AML-193 (cell line): ENCODE results near the gene AXIN1.
"Not testable (repeated sequence)": the region's sequence is repeated elsewhere in the genome, so short reads cannot be mapped to it uniquely, and the experiment has no call there.

ENCODE experiments used
- DNase-seq, 2 experiments: peaks; one replicate each; lab custom pipeline; 2025; lab: John Stamatoyannopoulos, UW

AXIN1 gene

DNA sequence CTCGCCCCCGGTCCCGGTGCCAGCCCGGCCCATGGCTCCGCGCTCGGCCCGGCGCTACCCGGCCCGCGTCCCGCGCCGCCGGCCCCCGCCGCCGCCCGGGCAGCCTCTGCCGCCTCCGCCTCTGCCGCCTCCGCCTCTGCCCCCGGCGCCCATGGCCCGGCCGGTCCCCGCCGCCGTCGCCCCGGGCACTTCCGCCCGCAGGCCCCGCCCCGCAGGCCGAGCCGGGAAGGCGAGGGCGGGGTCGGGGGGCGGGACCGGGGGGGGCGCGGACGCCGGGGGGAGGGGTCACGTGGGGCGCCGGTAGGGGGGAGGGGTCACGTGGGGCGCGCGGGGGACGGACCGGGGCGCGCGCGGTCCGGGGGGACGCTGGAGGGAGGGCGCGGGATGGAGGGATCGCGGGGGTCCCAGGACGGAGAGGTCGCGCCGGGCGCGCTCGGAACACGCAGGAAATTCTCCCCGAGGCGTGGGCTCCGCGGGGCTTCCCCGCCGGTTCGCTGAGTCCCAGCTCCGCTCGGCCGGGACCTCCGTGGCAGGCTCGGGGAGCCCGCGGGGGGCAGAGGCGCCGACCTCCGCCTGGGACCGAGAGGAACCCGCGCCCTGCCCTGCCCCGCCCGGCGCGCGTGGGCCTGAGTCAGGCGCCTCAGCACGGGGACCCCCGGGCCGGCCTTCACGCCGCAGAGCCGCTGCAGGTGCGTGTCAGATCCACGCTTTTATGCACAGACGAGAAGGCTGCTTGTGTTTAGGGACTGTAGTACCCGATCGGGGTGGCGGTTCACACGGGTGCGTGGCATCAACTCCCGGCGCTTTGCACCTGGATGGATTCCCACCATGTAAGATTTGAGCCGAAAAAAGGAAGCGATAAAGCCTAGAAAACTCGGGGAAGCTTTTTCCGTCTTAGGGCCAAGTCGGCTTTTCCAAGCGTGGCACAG lies 29.5 kb upstream of the AXIN1 start, which contains the start of gene PGAP6:
PGAP6 (minus strand) TSS at position 190 of the 929 bp plus-strand sequence; CDS start at position 33, 157 bp downstream.
- peak; percentile 21 to 33 for DNase-seq

DNA sequence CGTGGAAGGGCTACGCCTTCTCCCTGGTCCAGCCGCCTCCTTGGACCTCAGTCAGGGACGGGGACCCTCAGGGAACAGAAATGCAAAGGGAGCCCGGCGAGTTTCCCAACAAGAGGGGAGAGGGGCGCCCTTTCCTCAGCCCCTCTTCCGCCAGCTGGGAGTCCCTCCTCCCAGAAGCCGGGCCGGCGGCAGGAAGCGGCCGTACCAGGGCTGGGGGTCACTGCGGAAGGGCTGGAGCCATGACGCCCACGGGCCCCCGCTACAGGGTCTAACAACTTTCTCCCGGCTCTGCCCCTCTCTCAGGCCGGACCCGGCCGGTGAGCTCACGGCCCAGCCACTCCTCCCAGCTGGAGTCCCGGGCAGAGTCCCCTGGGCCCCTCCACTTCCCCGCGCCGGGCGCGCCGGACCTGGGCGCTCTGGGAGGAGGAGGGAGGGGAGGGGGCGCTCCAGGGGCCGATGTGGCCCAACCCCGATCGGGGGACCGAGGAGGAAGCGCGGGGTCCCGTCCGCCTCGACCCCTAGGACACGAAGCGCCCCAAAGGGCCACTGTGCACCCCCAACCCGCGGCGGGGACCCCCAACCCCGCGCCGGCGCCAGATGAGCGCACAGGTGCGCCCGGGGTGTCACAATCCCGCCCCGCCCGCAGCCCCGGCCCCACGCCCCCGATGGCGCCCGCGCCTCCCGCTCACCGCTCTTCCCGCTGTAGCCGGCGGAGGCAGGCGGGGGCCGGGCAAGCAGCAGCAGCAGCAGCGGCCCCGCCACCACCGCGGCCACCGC lies 28.7 kb upstream of the AXIN1 start:
- DNase-seq = no peak

DNA sequence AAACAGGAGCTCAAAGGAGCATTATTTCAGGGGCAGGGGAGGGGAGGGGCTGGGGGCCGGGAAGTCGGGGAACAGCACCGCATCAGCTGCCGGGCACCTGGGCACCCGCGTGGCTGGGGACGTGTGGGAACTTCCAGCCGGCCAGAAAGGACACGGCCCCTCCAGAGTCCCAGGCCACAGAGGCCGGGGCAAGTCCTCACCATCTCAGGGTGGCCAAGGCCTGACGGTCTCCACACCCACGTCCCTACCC lies 28.2 kb upstream of the AXIN1 start:
- no peak for DNase-seq

DNA sequence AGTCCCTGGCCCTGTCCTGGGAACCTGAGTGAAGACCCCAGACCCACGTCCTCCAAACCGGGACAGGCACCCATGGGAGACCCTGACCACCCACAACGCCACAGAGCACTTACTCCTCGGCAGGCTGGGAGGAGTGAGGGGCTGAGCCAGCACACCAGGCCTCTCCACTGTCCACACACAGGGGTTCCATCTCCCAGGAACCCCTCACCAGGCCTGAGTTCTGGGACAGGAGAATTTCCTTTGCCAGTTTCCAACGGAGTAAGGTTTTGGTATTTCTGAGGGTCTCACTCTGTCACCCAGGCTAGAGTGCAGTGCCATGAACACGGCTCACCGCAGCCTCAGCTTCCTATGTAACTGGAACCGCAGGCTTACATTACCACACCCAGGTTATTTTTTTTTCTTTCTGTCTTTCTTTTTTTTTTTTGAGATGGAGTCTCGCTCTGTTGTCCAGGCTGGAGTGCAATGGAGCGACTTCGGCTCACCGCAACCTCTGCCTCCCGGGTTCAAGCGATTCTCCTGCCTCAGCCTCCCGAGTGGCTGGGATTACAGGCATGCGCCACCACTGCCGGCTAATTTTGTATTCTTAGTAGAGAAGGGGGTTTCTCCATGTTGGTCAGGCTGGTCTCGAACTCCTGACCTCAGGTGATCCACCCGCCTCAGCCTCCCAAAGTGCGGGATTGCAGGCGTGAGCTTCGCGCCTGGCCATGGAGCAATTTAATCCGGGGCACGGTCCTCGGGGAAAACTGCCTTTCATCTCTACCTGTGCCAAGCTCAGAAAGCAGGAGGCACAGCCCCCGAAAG lies 27.6 kb upstream of the AXIN1 start:
- DNase-seq = no peak

DNA sequence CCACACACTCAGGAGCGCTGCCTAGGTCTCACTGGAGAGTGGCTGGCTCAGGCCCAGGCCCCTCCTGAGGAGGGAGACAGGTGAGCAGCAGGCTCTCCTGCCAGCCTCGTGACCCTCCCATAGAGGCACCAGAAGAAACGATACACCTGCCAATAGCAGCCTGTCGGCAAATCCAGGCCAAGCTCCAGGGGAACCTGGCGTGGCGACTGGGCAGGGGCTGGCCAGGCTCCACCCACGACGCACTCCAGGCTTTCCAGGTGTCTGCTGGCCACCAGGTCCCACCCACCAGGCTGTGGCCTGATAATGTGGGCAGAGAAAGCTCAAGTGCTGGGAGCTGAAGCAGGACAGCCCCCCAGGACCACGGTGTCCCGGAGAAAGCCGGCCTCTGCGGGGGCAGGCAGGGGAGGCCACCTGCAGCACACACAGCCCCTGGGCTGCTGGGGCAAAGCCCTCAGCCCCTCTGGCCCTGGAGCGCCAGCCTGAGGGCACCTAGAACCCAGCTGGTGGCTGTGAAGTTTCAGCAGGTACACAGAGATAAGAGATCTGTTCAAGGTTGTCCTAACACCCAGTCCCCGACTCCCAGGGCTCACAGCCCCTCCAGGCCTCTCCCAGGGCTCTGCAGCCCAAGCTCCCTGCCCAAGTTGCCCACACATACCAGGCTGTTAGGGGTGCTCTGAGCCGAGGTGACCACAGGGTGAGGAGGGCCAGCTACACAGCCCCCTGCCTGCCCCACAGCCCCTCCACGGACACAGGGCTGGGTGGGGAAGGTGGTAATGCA lies 26.8 kb upstream of the AXIN1 start:
- DNase-seq = no peak

DNA sequence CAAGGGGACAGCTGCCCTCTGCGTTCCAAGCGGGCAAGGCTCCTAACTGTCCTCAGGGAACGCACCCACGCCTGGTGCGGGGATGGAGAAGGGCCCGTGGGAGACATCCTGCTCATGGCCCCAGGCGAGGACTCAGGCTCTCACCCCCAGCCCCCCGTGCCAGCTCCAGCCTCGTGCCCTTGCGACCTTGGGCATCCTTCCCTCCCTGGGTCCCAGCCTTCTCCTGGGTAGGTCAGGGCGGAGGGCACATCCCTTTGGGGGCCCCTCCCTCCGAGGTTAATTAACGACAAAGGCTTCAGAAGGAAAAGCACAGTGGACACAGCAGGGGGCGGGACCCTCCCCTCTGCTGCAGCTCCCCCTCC lies 26.3 kb upstream of the AXIN1 start:
- no peak for DNase-seq

DNA sequence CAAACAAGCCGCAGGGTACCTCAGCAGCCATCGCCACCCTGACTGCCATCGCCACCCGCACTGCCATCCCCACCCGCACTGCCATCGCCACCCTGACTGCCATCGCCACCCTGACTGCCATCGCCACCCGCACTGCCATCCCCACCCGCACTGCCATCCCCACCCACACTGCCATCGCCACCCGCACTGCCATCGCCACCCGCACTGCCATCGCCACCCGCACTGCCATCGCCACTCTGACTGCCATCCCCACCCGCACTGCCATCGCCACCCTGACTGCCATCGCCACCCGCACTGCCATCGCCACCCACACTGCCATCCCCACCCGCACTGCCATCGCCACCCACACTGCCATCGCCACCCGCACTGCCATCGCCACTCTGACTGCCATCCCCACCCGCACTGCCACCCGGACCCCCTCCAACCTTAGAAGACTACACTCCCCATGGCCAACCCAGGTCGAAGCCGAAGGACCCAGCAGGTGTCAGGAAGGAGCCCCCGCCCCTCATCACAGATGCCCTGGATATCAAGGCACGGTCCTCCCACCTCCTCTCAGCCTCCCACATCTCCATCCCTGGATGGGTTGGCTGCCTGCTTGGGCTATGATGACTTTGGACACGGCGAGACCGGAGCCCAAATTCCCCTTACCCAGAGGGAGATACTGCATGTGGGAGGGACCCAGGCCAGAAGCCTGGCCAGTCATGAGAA lies 25.7 kb upstream of the AXIN1 start:
- DNase-seq = not testable (repeated sequence)

DNA sequence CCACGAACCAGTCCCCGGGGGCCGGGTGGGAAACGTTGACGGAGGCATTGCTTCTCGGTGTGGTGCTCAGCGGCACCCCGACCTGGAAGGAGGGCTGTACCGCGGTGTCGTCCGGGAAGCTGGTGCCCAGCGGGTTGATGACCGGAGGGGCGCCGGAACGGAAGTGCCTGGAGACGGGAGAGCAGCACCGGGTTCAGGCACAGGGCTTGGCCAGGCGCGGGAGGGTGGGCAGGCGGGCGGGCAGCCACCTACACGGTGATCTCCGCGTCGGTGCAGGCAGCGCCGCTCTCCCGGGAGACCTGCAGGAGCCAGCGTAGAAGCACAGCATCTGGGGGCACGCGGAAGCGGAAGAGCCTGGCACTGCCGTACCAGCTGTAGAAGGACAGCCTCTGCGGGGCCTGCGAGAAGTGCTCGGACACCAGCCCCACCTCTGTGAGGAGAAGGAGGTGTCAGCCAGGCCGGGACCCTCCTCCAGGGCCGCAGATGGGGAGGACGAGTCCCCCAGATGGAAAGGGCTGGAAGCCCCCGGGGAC lies 25.0 kb upstream of the AXIN1 start:
- no peak for DNase-seq

DNA sequence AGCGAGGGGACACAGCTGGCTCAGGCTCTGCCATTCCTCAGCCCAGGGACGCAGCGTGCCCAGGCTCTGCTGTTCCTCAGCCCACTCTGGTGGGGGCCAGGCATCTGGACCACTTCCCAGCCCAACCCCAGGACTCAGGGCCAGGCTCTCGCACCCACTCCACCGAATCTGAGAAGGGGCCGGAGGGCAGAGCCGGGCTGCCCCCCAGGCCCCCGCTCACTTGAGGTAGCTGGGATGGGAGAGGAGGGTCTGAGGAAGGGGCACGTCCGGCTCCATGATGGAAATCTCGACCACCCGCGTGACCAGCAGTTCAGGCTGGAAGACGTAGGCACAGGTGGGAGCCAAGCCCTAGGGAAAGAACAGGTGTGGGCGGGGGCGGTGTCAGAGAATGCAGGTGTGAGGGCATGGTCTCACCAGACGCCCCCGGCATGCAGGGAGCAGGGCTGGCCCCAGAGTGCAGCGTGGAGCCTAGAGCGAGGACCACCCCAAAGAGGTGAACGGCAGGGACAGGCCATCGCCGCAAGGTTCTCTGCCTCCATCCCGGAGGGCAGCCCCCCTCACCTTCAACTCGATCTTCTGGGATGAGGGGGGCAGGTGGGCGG lies 24.4 kb upstream of the AXIN1 start:
- no peak for DNase-seq

DNA sequence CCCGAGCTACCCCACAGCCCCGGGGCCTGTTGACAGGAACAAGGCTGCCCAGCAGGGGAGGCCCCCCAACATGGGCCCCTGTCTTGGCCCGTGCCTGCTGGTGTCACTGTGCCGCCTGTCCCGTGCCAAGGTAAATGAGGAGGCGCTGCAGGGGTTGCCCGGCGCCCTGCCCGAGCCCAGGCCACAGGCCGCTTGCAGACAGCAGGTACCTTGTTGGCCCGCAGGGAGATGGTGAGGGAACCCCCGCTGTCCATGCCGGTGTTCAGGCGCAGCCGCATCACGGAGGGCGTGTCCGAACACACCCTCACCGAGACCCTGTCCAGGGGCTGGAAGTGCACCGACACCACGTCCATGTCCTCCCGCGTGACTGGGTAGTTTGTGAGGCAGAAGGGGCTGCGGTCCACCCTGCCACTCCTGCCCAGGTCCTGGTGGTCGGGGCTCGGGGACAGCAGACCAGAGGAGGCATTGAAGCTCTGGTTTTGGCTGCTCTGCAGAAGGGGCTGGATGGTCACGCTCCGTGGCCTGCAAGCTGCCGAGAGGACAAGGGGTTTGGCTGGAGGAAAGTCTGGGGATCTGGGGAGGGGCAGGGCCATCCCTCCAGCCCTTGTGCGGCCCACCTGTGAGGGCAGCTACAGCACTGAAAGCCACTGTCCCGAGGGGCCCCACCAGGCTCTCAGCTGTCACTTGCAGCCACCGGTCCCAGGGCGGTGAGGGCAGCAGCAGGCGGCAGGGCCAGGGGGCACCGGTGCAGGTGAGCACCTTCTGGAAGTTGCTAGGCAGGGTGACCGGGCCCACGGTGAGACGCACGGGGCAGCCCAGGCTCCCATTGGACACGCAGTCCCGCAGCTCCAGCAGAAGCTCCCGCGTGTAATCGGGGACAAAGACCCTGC lies 23.6 kb upstream of the AXIN1 start:
- DNase-seq = no peak

DNA sequence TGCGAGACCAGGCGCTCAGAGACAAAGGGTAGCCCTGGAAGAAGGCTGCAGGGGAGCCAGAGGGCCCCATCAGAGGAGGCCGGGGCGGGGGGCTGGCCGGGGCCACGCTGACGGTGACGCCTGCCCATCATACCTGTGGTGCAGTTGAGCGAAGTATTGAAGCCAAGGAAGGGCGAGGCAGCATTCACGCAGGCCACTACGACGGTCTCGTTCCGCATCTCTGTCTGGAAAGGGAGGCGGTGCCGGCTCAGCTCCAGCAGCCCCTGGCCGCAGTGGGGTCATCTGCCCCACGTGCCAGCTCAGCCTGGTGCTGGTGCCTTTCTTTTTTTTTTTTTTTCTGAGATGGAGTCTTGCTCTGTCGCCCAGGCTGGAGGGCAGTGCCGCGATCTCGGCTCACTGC lies 22.7 kb upstream of the AXIN1 start:
- DNase-seq = no peak

DNA sequence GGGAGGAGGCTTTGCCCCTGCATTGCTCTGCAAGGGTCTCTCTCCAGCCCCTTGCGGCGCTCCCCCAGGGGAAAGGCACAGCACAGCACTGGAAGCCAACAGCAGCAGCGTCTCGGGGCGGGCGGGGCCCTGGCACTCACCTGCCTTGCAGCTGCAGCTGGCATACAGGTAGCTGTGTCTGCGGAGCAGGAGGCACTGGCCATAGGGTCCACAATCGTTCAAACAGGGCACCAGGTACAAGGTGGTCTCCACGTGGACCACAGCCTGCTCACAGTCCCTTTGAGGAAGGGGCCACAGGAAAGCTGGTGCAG lies 22.0 kb upstream of the AXIN1 start:
- DNase-seq = no peak

DNA sequence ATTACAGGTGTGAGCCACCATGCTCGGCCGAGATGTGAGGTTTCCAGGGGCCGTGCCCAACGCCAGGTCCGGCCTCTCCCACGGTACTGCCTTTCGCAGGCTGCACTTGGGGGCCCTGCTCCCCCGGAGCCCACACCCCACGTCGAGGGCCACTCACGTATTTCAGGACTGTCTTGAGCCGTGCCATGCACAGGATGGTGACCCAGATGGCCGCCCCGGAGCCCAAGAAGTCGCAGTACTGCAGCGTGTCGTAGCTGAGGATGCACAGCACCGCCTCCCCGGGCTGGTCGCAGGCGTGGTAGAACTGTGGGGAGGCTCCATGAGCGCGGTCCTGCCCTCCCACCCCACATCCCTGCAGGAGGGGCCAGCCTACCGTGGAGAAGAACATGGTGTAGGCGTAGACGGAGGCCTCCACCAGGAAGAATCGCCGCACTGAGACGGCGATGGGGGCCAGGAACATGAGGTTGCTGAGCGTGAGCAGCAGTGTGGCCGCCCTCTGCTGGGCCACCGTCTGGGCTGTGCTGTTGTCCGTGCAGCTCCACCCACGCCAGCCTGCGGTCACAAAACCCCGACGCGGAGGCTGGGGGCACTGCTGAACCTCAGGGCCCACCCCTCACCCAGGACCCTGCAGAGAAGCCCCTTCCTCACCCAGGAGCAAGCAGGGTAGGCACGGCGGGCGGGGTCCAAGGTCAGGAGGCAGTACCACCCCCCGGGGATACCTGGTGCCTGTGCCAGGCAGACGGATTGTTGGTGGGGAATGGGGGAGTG lies 21.5 kb upstream of the AXIN1 start:
- no peak for DNase-seq

DNA sequence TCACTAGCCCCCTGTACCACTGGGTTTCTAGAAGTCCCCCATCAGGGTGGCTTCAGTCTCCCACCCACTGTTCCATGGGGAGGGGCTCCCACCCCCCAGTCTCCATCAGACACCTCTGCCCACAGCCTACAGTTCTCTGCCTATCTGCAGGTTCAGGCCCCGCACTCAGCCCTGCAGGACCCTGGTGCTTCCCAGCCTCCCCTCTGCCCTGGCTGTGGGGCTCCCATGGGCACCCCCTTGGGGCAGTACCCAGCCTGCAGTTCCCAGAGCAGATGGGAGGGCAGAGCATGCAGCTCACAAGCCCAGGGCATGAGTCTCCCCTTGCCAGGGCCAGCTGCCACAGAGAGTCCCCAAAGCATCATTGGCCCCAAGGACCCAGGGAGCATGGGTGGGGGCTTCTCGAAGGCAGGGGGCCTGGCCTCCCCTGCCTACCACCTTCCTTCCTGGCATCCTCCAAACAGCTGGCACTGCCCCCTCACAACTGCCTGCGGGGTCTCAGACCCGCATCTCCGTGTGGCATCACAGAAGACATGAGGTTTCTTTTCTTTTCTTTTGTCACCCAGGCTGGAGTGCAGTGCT lies 20.6 kb upstream of the AXIN1 start:
- DNase-seq = no peak

DNA sequence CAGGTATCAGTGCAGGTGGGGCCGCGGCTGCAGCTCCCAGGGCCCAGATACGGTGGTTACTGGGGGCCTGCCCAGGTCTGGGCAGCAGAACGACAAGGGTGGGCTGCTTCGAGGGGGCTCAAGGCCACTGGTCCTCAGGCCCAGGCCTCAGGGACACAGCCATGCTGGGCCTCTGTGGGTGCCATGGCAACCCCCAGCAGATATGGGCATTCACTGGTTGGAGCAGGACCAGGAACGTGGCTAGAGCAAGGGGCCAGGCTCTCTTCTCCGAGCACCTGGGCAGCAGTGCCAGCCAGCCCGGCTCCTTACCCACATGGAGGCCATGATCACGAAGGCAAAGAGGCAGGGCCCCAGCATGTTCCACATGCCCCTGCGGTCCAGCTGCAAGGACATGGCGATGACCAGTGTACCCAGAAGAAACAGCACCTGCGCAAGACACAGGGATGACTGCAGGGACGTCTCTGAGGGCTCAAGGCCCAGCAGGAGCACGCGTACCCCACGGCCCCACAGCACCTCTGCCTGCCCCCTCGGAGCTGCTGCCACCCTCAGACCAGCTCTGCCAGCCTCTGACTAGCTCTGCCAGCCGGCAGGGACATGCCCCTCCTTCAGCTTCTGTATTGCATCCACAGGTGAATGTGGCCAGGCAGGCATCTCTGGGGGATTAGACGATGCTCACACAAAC lies 19.9 kb upstream of the AXIN1 start:
- DNase-seq = no peak

DNA sequence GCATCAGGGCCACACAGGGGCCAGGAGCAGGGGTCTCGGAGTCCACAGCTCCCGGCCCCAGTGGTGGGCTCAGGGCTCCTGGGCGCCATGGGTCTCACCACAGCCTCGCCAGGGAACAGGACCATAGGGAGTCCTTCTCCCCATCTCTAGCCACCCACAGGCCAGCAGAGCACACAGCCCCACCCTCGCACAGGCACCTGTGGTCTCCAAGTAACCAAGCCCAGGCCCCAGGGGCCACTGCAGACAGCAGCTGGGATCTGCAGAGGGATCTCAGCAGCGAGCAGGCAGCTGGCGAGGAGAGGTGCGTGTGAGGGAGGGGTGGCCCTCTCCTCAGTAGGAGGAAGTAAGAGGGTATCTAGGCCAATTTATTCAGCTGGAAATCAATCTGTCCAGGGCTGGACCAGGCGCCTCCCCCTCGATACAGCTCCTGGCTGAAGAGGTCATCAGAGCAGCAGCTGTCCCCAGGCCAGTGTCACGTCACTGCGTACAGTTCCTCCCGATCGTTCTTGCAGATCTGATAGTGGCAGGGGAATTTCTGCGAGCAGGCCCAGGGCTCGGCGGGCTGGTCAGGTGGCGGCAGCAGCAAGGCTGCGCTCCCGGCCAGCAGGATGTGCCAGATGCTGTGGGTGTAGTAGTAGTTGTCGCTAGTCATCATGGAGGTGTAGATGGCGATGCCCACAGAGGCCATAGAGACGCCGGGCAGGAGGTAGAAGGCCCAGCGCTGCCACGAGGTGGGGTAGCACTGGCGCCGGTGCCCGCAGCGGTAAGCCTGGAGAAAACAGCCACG lies 19.2 kb upstream of the AXIN1 start:
- no peak for DNase-seq

DNA sequence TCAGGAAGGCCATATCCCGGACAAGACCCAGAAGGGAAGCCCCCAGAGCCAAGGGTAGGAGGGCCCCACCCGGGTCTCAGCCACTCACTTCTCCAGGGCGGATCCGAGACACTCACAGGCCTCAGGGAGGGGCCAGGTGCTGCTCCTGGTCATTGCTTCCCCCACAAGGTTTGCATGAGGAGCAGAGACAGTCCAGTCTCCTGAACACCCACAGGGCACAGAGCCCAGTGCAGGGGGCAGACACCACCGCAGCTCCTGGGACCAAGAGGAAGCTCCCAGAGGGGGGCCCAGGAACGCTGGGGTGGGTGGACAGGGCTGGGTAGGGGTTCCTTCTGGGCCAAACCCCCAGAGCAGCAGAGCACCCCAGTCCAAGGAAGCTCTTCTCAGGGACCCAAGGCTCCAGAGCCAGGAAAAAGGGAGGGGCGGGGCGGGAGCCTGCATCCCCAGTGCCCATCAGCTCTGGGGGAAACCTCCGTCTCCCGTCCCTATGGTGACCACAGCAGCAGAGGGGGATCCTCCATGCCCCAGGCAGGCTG lies 18.5 kb upstream of the AXIN1 start:
- DNase-seq = no peak
